NCI-H1105 (cell line): Measurements from ENCODE around the gene TSHZ2.
"Not testable (repeated sequence)": the region's sequence is repeated elsewhere in the genome, so short reads cannot be mapped to it uniquely, and the experiment has no call there.

Experiments used
- DNase-seq: peaks from one replicate; lab custom pipeline; 2025; lab: John Stamatoyannopoulos, UW

TSHZ2 gene

DNA sequence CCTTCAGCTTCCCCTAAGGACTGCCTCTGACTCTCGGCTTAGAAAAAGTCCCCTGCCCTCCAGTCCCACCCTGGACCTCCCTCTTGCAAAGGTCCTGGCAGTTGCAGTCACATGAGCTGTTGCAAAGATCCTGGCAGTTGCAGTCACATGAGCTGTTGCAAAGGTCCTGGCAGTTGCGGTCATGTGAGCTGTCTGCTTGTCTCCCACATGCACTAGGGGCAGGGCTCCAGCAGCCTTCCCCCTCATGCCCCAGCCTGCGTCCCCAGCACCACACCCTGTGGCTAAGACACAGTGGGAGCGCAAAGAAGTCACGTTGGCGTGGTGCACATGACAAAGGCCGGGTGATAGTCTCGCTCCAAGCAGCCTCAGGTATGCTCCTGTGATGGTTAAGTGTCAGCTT is 538.5 kb downstream of the TSHZ2 start:
- no peak for DNase-seq

DNA sequence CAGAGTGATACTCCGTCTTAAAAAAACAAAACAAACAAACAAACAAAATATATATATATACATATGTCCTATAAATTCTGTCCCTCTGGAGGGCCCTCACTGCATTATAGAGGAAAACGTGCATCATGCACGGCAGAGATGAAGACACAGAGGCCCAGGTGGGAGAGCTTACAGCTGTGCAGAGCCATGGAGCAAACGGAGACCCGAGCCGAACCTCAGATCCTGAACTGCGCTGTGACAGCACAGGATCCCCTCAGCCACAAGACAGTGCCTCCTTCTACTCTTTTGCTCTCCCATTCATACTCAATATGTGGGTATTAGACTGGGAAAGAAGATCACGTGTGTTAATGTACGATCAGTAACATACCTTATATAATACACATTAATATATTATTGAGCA is 539.9 kb downstream of the TSHZ2 start:
- DNase-seq = no peak

DNA sequence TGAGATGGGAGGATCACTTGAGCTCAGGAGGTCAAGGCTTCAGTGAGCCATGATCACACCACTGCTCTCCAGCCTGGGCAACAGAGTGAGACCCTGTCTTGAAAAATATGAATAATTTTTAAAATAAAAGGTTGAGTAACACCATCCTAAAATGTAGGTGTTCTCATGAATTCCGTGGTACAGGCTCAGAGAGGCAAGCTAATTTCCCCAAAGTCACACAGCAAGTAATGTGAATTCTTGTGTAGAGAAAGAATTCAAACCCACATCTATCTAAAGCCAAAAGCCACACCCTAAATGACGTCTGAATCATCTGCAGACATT is 541.0 kb downstream of the TSHZ2 start:
- DNase-seq = no peak

GRCh38 chr20:53513489-53514298 is 541.5 kb downstream of the TSHZ2 start:
- DNase-seq = no peak

DNA sequence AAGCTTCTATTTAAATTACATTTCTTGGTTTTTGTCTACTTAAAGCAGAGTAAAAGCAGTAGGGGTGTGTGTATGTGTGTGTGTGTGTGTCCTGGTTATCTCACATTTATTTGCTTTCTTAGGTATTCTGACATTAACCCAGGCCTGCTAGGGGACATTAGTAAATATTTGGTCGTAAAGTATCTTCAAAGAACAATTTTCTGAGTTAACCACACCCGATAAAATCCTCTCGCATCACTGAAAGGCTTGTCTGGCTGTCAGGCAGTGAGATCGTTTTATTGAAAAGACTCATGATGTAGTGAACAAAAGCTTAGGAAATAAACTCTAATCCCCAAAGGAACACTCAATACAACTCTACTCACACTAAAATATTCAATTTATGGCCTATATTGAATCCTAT is 543.6 kb downstream of the TSHZ2 start:
- DNase-seq = no peak

- DNase-seq = no peak
Measured at GRCh38 chr20:53517146-53517545, 545.0 kb downstream of the TSHZ2 start.

- not testable (repeated sequence) for DNase-seq
Measured at GRCh38 chr20:53521421-53521820, 549.3 kb downstream of the TSHZ2 start.

GRCh38 chr20:53522026-53522425 is 549.9 kb downstream of the TSHZ2 start:
- no peak for DNase-seq

DNA sequence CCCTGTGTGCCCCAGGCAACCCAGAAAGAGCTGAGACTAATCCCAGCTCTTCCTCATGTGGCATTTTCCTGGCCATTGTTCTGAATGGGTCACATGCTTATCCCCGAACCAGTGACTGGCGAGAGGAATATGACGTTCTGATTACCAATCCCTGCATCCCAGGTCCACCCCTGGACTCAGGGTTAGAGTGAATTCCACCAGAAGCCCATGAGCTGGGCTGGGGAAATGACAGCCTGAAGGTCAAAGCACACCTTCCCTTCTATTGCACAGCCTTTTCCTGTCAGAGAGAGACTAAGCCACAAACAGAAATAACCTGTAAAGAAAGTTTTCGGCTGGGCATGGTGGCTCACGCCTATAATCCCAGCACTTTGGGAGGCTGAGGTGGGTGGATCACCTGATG is 550.5 kb downstream of the TSHZ2 start:
- DNase-seq = no peak

GRCh38 chr20:53523615-53524014 is 551.5 kb downstream of the TSHZ2 start:
- not testable (repeated sequence) for DNase-seq

DNA sequence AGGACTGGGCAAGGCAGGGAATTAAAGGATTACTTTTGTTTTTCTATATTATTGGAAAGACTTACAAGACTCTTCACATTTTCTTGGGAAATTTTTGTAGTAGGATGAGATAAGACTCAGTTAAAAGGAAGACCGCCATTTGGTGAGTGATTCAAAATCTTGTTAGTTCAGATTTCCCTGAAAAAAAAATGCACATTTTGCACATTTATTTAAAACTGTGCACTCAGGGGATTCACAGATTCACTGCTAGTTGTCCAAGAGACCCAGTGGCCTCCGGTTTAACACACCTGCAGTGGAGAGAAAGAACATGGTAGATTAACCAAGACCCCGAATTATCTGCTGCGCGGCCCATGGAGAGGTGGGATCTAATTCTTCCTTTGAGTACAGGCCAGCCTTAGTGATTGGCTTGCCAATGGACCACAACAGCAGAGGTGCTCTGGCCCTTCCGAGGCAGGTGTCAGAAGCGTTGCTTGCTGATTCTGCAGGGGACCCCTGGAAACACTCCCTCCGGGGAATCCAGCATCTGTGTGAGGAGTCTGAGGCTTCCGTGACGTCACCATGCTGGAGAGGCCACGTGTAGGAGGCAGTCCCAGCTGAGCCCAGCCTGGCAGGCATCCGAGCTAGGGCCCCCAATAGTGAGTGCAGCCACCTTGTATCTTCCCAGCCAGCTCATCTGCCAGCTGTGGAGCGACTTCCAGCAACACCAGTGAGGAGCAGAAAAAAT is 552.6 kb downstream of the TSHZ2 start:
- DNase-seq = no peak

GRCh38 chr20:53527196-53527595 is 555.0 kb downstream of the TSHZ2 start:
- DNase-seq = no peak

DNA sequence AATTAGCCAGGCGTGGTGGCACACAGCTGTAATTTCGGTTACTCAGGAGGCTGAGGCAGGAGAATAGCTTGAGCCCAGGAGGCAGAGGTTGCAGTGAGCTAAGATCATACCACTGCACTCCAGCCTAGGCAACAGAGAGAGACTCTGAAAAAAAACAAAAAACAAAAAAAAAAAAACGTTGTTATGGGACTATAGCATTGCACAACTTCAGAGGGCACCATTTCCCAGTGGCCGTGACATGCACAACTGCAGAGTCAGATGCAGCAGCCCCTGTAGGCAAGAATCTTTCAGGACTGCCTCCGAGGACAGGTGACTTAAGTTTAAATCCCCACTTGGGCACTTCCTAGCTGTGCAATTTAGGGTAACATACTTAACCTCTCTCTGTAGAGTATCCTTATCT is 557.5 kb downstream of the TSHZ2 start:
- no peak for DNase-seq

DNA sequence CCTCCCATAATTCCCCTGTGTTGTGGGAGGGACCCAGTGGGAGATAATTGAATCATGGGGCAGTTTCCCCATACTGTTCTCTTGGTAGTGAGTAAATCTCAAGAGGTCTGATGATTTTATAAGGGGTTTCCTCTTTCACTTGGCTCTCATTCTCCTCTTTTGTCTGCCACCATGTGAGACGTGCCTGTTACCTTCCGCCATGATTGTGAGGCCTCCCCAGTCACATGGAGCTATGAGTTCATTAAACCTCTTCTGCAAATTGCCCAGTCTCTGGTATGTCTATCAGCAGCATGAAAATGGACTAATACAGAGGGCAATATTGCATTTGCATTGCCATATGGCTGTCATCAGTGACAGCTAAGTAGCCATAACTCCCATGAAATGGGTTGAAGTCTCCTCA is 558.3 kb downstream of the TSHZ2 start:
- no peak for DNase-seq

DNA sequence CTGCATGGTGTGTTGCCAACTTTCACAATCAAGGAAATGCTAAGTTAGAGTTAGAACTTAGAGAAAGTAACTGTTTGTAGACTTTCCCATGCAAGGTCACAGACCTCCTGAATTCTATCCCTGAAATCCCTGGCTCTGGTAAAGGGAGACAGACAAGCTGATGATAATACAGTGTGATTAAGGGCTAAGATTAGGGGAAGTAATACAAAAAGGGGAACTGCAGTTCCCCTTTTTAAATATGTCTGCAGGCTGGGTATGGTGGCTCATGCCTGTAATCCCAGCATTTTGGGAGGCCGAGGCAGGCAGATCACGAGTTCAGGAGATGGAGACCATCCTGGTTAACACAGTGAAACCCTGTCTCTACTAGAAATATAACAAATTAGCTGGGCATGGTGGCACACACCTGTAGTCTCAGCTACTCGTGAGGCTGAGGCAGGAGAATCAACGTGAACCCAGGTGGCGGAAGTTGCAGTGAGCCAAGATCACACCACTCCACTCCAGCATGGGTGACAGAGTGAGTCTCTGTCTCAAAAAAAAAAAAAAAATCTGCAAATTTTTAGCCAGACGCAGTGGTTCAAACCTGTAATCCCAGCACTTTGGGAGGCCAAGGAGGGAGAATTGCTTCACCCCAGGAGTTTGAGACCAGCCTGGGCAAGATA is 560.6 kb downstream of the TSHZ2 start:
- not testable (repeated sequence) for DNase-seq

GRCh38 chr20:53533500-53533899 is 561.3 kb downstream of the TSHZ2 start:
- DNase-seq = no peak

- DNase-seq = no peak
Measured at GRCh38 chr20:53534037-53534436, 561.9 kb downstream of the TSHZ2 start.

- DNase-seq = no peak
Measured at GRCh38 chr20:53535878-53536277, 563.7 kb downstream of the TSHZ2 start.

DNA sequence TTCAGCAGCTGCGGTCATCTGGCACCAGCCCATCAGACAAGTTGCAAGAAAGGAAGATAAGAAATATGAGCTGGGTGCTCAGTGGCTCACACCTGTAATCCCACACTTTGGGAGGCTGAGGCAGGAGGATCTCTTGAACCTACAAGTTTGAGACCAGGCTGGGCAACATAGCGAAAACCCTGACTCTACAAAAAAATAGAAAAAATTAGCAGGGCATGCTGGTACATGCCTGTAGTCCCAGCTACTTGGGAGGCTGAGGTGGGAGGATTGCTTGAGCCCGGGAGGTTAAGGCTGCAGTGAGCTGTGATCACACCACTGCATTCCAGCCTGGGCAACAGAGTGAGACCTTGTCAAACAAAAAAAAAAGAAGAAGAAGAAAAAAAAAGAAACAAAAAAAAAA is 564.2 kb downstream of the TSHZ2 start:
- DNase-seq = not testable (repeated sequence)

GRCh38 chr20:53539516-53539915 is 567.4 kb downstream of the TSHZ2 start:
- no peak for DNase-seq
